Measurements from ENCODE around the gene ACSF2. TPM values are rescaled to one million over a fixed set of nuclear protein-coding genes. Genes with fewer than 3 reads are reported as not detected.

The ACSF2 gene
- total RNA-seq, 5 donors from 2014 or later (not counting 1 experiment from before 2014, with no cell fraction given), result 17.7 to 26.4 (median 21.3) TPM

GRCh38 chr17:50464121-50464520 is 38.1 kb downstream of the ACSF2 start:
- POLR2A ChIA-PET, result no interaction called here
- H3K27me3 Mint-ChIP-seq, result peaks cover 14 to 17% of the 10 kb centered on the region in 2 donors

GRCh38 chr17:50464736-50465135 is 38.7 kb downstream of the ACSF2 start:
- peaks cover 0 to 26% of the 10 kb centered on the region in 2 experiments for H3K4me1 ChIP-seq (ENCODE audit: control insufficient read depth in 1 of 2, extremely low read depth in 1 of 2, insufficient read depth in 2 of 2, low read length in 2 of 2)
- POLR2A ChIA-PET, result no interaction called here
- no peaks in the 10 kb centered on the region for H3K36me3 ChIP-seq (ENCODE audit: control insufficient read depth in 2 of 2, extremely low read depth in 1 of 2, insufficient read depth in 1 of 2, low read length in 1 of 2)
- H3K9me3 ChIP-seq, result no peaks in the 10 kb centered on the region
- DNase-seq (no peak), ATAC-seq (replicated peaks in 1 of 4) (no peak)
- Mint-ChIP-seq H3K9me3 (no peaks in the 10 kb centered on the region), H3K27me3 (peaks cover 14 to 17% of the 10 kb centered on the region in 2 donors), H3K36me3 (peaks cover 5% of the 10 kb centered on the region), H3K4me1 (peaks cover 3 to 26% (median 7%) of the 10 kb centered on the region in 3 donors), H3K4me3 (no peak overlapping the region), H3K27ac (no peak overlapping the region)
- CTCF ChIA-PET, result interaction anchor here in 1 of 2 donors (0.5 kb wide), 1 partner anchor 1581 kb away, joined by 3 read pairs; no protein-coding TSS in a partner anchor
- H3K27ac ChIP-seq (ENCODE audit: low read length), result no peak overlapping the region
- H3K27me3 ChIP-seq (replicated peaks in 1 of 2; ENCODE audit: control insufficient read depth in 2 of 2, extremely low read depth in 1 of 2, insufficient read depth in 2 of 2, low read length in 1 of 2), result peaks cover 4 to 65% of the 10 kb centered on the region in 2 experiments
- H3K4me3 ChIP-seq (ENCODE audit: control insufficient read depth in 1 of 2, extremely low read depth in 1 of 2, low read length in 1 of 2), result no peak overlapping the region
- WGBS (ENCODE audit: insufficient coverage), result 80% methylated on average over 2 of the region's 4 CpGs

More at GRCh38 chr17:50464121-50464520, 38.1 kb downstream of the ACSF2 start:
- Mint-ChIP-seq H3K27ac (no peak overlapping the region), H3K4me1 (peaks cover 1 to 26% (median 7%) of the 10 kb centered on the region in 3 donors), H3K9me3 (no peaks in the 10 kb centered on the region), H3K36me3 (peaks cover 5% of the 10 kb centered on the region), H3K4me3 (no peak overlapping the region)
- 100% methylated on average over 3 of the region's 3 CpGs for WGBS (ENCODE audit: insufficient coverage)
- no peak overlapping the region for H3K27ac ChIP-seq (ENCODE audit: low read length)
- no peak for DNase-seq
- CTCF ChIA-PET, result interaction anchor here in 1 of 2 donors (0.5 kb wide), 1 partner anchor 1580 kb away, joined by 3 read pairs; no protein-coding TSS in a partner anchor
- H3K4me3 ChIP-seq (ENCODE audit: control insufficient read depth in 1 of 2, extremely low read depth in 1 of 2, low read length in 1 of 2), result no peak overlapping the region
- peaks cover 0 to 20% of the 10 kb centered on the region in 2 experiments for H3K4me1 ChIP-seq (ENCODE audit: control insufficient read depth in 1 of 2, extremely low read depth in 1 of 2, insufficient read depth in 2 of 2, low read length in 2 of 2)
- no peaks in the 10 kb centered on the region for H3K9me3 ChIP-seq
- ATAC-seq (replicated peaks in 1 of 4), result no peak
- no peaks in the 10 kb centered on the region for H3K36me3 ChIP-seq (ENCODE audit: control insufficient read depth in 2 of 2, extremely low read depth in 1 of 2, insufficient read depth in 1 of 2, low read length in 1 of 2)
- H3K27me3 ChIP-seq (replicated peaks in 1 of 2; ENCODE audit: control insufficient read depth in 2 of 2, extremely low read depth in 1 of 2, insufficient read depth in 2 of 2, low read length in 1 of 2), result peaks cover 4 to 59% of the 10 kb centered on the region in 2 experiments

- Mint-ChIP-seq H3K9me3 (no peaks in the 10 kb centered on the region), H3K4me3 (no peak overlapping the region)
- no peaks in the 10 kb centered on the region for H3K9me3 ChIP-seq
Measured at GRCh38 chr17:50465171-50465570, 39.2 kb downstream of the ACSF2 start.

GRCh38 chr17:50465635-50466034 is 39.6 kb downstream of the ACSF2 start:
- POLR2A ChIA-PET, result no interaction called here
- peaks cover 0 to 28% of the 10 kb centered on the region in 2 experiments for H3K4me1 ChIP-seq (ENCODE audit: control insufficient read depth in 1 of 2, extremely low read depth in 1 of 2, insufficient read depth in 2 of 2, low read length in 2 of 2)
- no peaks in the 10 kb centered on the region for H3K36me3 ChIP-seq (ENCODE audit: control insufficient read depth in 2 of 2, extremely low read depth in 1 of 2, insufficient read depth in 1 of 2, low read length in 1 of 2)
- ATAC-seq (replicated peaks in 1 of 4), result no peak
- CTCF ChIA-PET, result no interaction called here
- peaks cover 5% of the 10 kb centered on the region for H3K36me3 Mint-ChIP-seq
- H3K4me1 Mint-ChIP-seq, result peaks cover 3 to 27% (median 7%) of the 10 kb centered on the region in 3 donors
- H3K27me3 Mint-ChIP-seq, result peaks cover 14 to 23% of the 10 kb centered on the region in 2 donors
- no peaks in the 10 kb centered on the region for H3K9me3 ChIP-seq
- peaks cover 4 to 68% of the 10 kb centered on the region in 2 experiments for H3K27me3 ChIP-seq (replicated peaks in 1 of 2; ENCODE audit: control insufficient read depth in 2 of 2, extremely low read depth in 1 of 2, insufficient read depth in 2 of 2, low read length in 1 of 2)
- no peak overlapping the region for H3K4me3 ChIP-seq (ENCODE audit: control insufficient read depth in 1 of 2, extremely low read depth in 1 of 2, low read length in 1 of 2)
- no peak overlapping the region for H3K4me3 Mint-ChIP-seq
- no peak overlapping the region for H3K27ac ChIP-seq (ENCODE audit: low read length)
- no peak for DNase-seq
- WGBS (ENCODE audit: insufficient coverage), result 81% methylated on average over 7 of the region's 9 CpGs
- H3K27ac Mint-ChIP-seq, result no peak overlapping the region
- no peaks in the 10 kb centered on the region for H3K9me3 Mint-ChIP-seq

More at GRCh38 chr17:50465171-50465570, 39.2 kb downstream of the ACSF2 start:
- 91% methylated on average over 6 of the region's 6 CpGs for WGBS (ENCODE audit: insufficient coverage)
- CTCF ChIA-PET, result no interaction called here
- Mint-ChIP-seq H3K36me3 (peaks cover 5% of the 10 kb centered on the region), H3K4me1 (peaks cover 3 to 26% (median 7%) of the 10 kb centered on the region in 3 donors), H3K27me3 (peaks cover 14 to 21% of the 10 kb centered on the region in 2 donors), H3K27ac (no peak overlapping the region)
- no peak for DNase-seq
- no peak for ATAC-seq (replicated peaks in 1 of 4)
- POLR2A ChIA-PET, result no interaction called here
- Histone ChIP-seq H3K27ac (ENCODE audit: low read length) (no peak overlapping the region), H3K36me3 (ENCODE audit: control insufficient read depth in 2 of 2, extremely low read depth in 1 of 2, insufficient read depth in 1 of 2, low read length in 1 of 2) (no peaks in the 10 kb centered on the region), H3K27me3 (replicated peaks in 1 of 2; ENCODE audit: control insufficient read depth in 2 of 2, extremely low read depth in 1 of 2, insufficient read depth in 2 of 2, low read length in 1 of 2) (peaks cover 4 to 67% of the 10 kb centered on the region in 2 experiments), H3K4me3 (ENCODE audit: control insufficient read depth in 1 of 2, extremely low read depth in 1 of 2, low read length in 1 of 2) (no peak overlapping the region), H3K4me1 (ENCODE audit: control insufficient read depth in 1 of 2, extremely low read depth in 1 of 2, insufficient read depth in 2 of 2, low read length in 2 of 2) (peaks cover 0 to 28% of the 10 kb centered on the region in 2 experiments)

GRCh38 chr17:50466371-50467113 is 40.5 kb downstream of the ACSF2 start:
- DNase-seq, result no peak
- H3K27me3 ChIP-seq (replicated peaks in 1 of 2; ENCODE audit: control insufficient read depth in 2 of 2, extremely low read depth in 1 of 2, insufficient read depth in 2 of 2, low read length in 1 of 2), result peaks cover 4 to 69% of the 10 kb centered on the region in 2 experiments
- peaks cover 3 to 27% (median 7%) of the 10 kb centered on the region in 3 donors for H3K4me1 Mint-ChIP-seq
- H3K36me3 Mint-ChIP-seq, result peaks cover 4% of the 10 kb centered on the region
- no peaks in the 10 kb centered on the region for H3K9me3 Mint-ChIP-seq
- 69% methylated on average over 4 of the region's 9 CpGs for WGBS (ENCODE audit: insufficient coverage)
- H3K27ac ChIP-seq (ENCODE audit: low read length), result no peak overlapping the region
- peaks cover 17 to 28% of the 10 kb centered on the region in 2 donors for H3K27me3 Mint-ChIP-seq
- peaks cover 0 to 28% of the 10 kb centered on the region in 2 experiments for H3K4me1 ChIP-seq (ENCODE audit: control insufficient read depth in 1 of 2, extremely low read depth in 1 of 2, insufficient read depth in 2 of 2, low read length in 2 of 2)
- ChIA-PET CTCF (no interaction called here), POLR2A (no interaction called here)
- no peak overlapping the region for H3K4me3 Mint-ChIP-seq
- no peak overlapping the region for H3K27ac Mint-ChIP-seq
- H3K36me3 ChIP-seq (ENCODE audit: control insufficient read depth in 2 of 2, extremely low read depth in 1 of 2, insufficient read depth in 1 of 2, low read length in 1 of 2), result no peaks in the 10 kb centered on the region
- H3K9me3 ChIP-seq, result no peaks in the 10 kb centered on the region
- H3K4me3 ChIP-seq (ENCODE audit: control insufficient read depth in 1 of 2, extremely low read depth in 1 of 2, low read length in 1 of 2), result no peak overlapping the region
- no peak for ATAC-seq (replicated peaks in 1 of 4)

- no peaks in the 10 kb centered on the region for H3K36me3 ChIP-seq (ENCODE audit: control insufficient read depth in 2 of 2, extremely low read depth in 1 of 2, insufficient read depth in 1 of 2, low read length in 1 of 2)
- ATAC-seq (replicated peaks in 1 of 4), result no peak
- H3K4me1 Mint-ChIP-seq, result peaks cover 3 to 27% (median 7%) of the 10 kb centered on the region in 3 donors
- no peak overlapping the region for H3K27ac Mint-ChIP-seq
- WGBS (ENCODE audit: insufficient coverage), result 83% methylated on average over 4 of the region's 7 CpGs
- H3K9me3 ChIP-seq, result no peaks in the 10 kb centered on the region
- POLR2A ChIA-PET, result no interaction called here
- peak overlapping the region in 1 of 3 donors; percentile 66 for H3K4me3 Mint-ChIP-seq
- H3K36me3 Mint-ChIP-seq, result peaks cover 5% of the 10 kb centered on the region
- no peak overlapping the region for H3K4me3 ChIP-seq (ENCODE audit: control insufficient read depth in 1 of 2, extremely low read depth in 1 of 2, low read length in 1 of 2)
- CTCF ChIA-PET, result interaction anchor here in 1 of 2 donors (1.5 kb wide), 1 partner anchor 37 kb away, joined by 3 read pairs; no protein-coding TSS in a partner anchor
- H3K27me3 ChIP-seq (replicated peaks in 1 of 2; ENCODE audit: control insufficient read depth in 2 of 2, extremely low read depth in 1 of 2, insufficient read depth in 2 of 2, low read length in 1 of 2), result peaks cover 4 to 70% of the 10 kb centered on the region in 2 experiments
- peaks cover 0 to 28% of the 10 kb centered on the region in 2 experiments for H3K4me1 ChIP-seq (ENCODE audit: control insufficient read depth in 1 of 2, extremely low read depth in 1 of 2, insufficient read depth in 2 of 2, low read length in 2 of 2)
- no peak for DNase-seq
- H3K27ac ChIP-seq (ENCODE audit: low read length), result no peak overlapping the region
- H3K27me3 Mint-ChIP-seq, result peaks cover 17 to 28% of the 10 kb centered on the region in 2 donors
- H3K9me3 Mint-ChIP-seq, result no peaks in the 10 kb centered on the region
Measured at GRCh38 chr17:50467114-50467854, 41.3 kb downstream of the ACSF2 start.

Measured in T-cell (primary cell).